Nephron (organoid): ENCODE results near the gene CEMIP.

Experiments
- H3K27ac Mint-ChIP-seq, 3 experiments: 2 replicates each; pipeline ENCODE4 v1.8.0; 2020; ENCODE audit warnings: mixed read lengths in 3 of 3, mild to moderate bottlenecking in 2 of 3, moderate library complexity in 1 of 3
- H3K27me3 Mint-ChIP-seq: 2 replicates; pipeline ENCODE4 v1.8.0; 2021; ENCODE audit warnings: low read depth, mild to moderate bottlenecking, moderate library complexity, mixed read lengths
- H3K36me3 Mint-ChIP-seq: 2 replicates; pipeline ENCODE4 v1.8.0; 2020; ENCODE audit warnings: low read depth, mixed read lengths
- H3K4me1 Mint-ChIP-seq: 2 replicates; pipeline ENCODE4 v1.8.0; 2020; ENCODE audit warnings: mixed read lengths
- H3K4me3 Mint-ChIP-seq, 3 experiments: 2 replicates each; pipeline ENCODE4 v1.8.0; 2020; ENCODE audit warnings: mild to moderate bottlenecking in 3 of 3, mixed read lengths in 3 of 3, moderate library complexity in 2 of 3
- H3K9me3 Mint-ChIP-seq: 2 replicates; pipeline ENCODE4 v1.8.0; 2020; ENCODE audit warnings: mixed read lengths
- TF ChIP-seq, protein P1 (sequence below), 3 experiments: fragments of 200-600 bp; sonication (generic); IDR thresholded peaks; one replicate each; pipeline ENCODE4 v1.5.0; 2021; ENCODE audit warnings: antibody characterized with exemption in 3 of 3; ENCODE audit not compliant: unreplicated experiment in 3 of 3

Gene CEMIP

DNA sequence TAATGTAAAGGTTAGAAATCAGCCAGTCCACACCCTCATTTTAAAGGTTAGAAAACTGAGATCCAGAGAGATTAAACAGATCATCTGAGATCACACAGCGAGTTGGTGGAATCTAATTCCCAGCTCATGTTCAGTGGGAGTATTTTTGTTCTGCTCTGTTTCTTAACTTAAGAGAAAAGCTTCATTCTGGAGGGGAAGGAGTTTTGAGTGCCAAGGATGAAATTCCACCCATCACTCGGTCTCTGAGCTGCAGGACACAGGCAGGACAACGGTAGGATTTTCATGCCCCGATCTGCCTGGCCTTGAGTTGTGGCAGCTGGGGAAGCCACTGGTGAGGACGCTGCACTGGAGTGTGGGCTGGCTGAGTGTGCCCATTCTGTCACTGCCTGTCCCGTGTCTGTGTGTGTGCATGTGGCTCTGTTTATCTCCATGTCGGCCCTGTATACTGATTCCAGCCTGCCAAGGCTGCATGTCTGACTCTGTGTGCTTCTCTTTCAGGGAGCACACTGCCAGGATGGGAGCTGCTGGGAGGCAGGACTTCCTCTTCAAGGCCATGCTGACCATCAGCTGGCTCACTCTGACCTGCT is 94.3 kb downstream of the CEMIP start:
- H3K36me3 Mint-ChIP-seq: no peaks in the 10 kb centered on the region
- H3K27me3 Mint-ChIP-seq: no peaks in the 10 kb centered on the region
- TF ChIP-seq, protein P1, sequence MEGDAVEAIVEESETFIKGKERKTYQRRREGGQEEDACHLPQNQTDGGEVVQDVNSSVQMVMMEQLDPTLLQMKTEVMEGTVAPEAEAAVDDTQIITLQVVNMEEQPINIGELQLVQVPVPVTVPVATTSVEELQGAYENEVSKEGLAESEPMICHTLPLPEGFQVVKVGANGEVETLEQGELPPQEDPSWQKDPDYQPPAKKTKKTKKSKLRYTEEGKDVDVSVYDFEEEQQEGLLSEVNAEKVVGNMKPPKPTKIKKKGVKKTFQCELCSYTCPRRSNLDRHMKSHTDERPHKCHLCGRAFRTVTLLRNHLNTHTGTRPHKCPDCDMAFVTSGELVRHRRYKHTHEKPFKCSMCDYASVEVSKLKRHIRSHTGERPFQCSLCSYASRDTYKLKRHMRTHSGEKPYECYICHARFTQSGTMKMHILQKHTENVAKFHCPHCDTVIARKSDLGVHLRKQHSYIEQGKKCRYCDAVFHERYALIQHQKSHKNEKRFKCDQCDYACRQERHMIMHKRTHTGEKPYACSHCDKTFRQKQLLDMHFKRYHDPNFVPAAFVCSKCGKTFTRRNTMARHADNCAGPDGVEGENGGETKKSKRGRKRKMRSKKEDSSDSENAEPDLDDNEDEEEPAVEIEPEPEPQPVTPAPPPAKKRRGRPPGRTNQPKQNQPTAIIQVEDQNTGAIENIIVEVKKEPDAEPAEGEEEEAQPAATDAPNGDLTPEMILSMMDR (IDR thresholded peaks at IDR 0.05; ENCODE audit: unreplicated experiment in 3 of 3): no peak
- no peak overlapping the region for H3K4me3 Mint-ChIP-seq
- H3K9me3 Mint-ChIP-seq: no peaks in the 10 kb centered on the region
- H3K4me1 Mint-ChIP-seq: peaks cover 72% of the 10 kb centered on the region
- H3K27ac Mint-ChIP-seq: peak overlapping the region in 1 of 3 experiments; percentile 76

DNA sequence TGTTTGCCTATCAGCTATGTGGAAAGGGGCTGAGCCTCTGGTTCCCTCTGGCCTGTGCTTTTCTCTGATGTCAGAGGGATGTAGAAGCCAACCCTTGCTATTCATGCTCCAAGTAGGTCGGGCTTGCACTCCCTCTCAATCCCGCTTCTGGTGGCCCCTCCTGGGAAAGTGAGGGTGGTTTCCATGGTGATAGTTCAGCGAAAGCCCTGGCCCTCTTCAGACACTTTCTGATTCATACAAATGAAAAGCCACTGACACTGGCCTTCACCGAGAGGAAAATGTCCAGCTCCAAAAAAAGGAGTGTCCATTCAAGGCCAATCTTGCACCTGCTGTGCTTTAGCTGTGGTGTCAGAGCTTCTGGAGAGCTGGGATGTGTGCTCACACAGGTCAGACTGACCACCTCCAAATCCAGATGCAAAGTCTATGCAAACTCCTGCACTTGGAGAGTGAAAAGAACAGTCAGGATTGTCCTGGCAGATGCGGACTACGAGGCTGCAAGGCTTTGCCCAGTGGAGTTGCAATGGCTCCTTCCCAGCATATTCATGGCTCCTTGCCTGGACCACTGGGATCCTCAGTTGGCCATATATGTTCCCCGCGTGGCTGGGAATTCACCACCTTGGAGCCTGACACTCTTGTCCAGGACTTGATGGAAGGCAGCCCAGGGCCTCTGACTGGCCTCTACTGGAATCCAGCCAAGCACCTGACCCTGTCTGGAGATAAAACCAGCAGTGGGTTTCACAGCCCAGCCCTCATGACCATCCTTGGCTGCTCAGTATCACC is 96.6 kb downstream of the CEMIP start:
- Mint-ChIP-seq H3K4me1 (peaks cover 60% of the 10 kb centered on the region), H3K9me3 (no peaks in the 10 kb centered on the region)
- TF ChIP-seq, protein P1 (IDR thresholded peaks at IDR 0.05; ENCODE audit: unreplicated experiment in 3 of 3): no peak

DNA sequence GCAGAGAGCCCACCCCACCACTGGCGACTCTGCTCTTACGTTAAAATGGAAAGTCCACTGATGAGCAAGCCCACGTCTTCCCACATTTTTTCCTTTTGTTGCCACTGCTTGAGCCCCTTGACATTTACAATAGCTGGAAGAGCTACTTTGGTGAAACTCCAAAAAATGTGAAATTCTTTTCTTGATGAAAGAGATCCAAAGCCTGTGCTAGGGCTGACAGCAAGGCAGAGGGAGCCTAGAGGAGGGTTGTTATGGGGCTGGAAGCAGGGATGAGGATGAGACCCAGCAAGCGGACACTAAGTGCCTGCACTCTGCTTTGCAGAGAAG is 97.1 kb downstream of the CEMIP start:
- H3K36me3 Mint-ChIP-seq: no peaks in the 10 kb centered on the region
- H3K27me3 Mint-ChIP-seq: no peaks in the 10 kb centered on the region
- H3K9me3 Mint-ChIP-seq: no peaks in the 10 kb centered on the region
- H3K27ac Mint-ChIP-seq: peak overlapping the region in 2 of 3 experiments; percentile 72 to 81
- peaks cover 57% of the 10 kb centered on the region for H3K4me1 Mint-ChIP-seq
- TF ChIP-seq, protein P1 (IDR thresholded peaks at IDR 0.05; ENCODE audit: unreplicated experiment in 3 of 3): no peak
- no peak overlapping the region for H3K4me3 Mint-ChIP-seq

More for the DNA sequence above, 96.6 kb downstream of the CEMIP start:
- Mint-ChIP-seq H3K4me3 (peak overlapping the region in 2 of 3 experiments; percentile 6 to 36), H3K27ac (peak overlapping the region in 2 of 3 experiments; percentile 72 to 81), H3K27me3 (no peaks in the 10 kb centered on the region), H3K36me3 (no peaks in the 10 kb centered on the region)

DNA sequence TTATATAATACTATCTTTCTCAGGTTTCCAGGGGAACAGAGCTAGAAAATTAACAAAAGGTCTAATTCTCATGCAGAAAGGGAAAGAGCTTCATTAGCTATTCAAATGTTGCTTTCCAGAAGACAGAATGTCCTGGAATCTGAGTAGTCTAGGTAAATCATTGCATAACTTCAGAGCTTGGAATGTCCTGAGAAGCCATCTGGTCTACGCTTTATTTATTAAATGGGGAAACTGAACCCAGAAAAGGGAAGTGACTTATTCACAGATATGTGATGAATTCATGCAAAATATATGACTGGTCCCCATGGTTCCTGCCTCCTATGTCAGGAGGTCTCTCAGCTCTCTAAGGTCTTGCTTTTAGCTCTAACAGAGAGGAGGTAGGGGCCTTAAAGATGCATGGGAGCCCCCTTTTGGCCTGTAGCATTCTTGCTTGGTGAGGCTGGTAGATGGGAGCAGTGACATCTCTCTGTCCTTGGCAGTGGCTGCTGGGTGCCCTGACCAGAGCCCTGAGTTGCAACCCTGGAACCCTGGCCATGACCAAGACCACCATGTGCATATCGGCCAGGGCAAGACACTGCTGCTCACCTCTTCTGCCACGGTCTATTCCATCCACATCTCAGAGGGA is 99.2 kb downstream of the CEMIP start:
- H3K9me3 Mint-ChIP-seq: no peaks in the 10 kb centered on the region
- no peak overlapping the region for H3K27ac Mint-ChIP-seq
- TF ChIP-seq, protein P1 (IDR thresholded peaks at IDR 0.05; ENCODE audit: unreplicated experiment in 3 of 3): no peak
- no peaks in the 10 kb centered on the region for H3K36me3 Mint-ChIP-seq
- H3K4me3 Mint-ChIP-seq: no peak overlapping the region
- no peaks in the 10 kb centered on the region for H3K27me3 Mint-ChIP-seq
- peaks cover 59% of the 10 kb centered on the region for H3K4me1 Mint-ChIP-seq

- no peaks in the 10 kb centered on the region for H3K36me3 Mint-ChIP-seq
- H3K4me3 Mint-ChIP-seq: no peak overlapping the region
- no peak overlapping the region for H3K27ac Mint-ChIP-seq
Observed at GRCh38 chr15:80878867-80879250, 99.7 kb downstream of the CEMIP start.

More at GRCh38 chr15:80878867-80879250, 99.7 kb downstream of the CEMIP start:
- Mint-ChIP-seq H3K9me3 (no peaks in the 10 kb centered on the region), H3K27me3 (no peaks in the 10 kb centered on the region), H3K4me1 (peaks cover 58% of the 10 kb centered on the region)
- TF ChIP-seq, protein P1 (IDR thresholded peaks at IDR 0.05; ENCODE audit: unreplicated experiment in 3 of 3): no peak
